PC-9 (cell line): ENCODE data around the gene PDE3B. TPM values are rescaled to one million over a fixed set of nuclear protein-coding genes. Genes with fewer than 3 reads are reported as not detected.

Experiments
- BruUV-seq: library from RNA; stranded (reverse); fragments of 400-500 nt; replicated peaks from 2 replicates; lab custom pipeline; 2021; lab: Mats Ljungman, UMichigan
- CTCF ChIA-PET: fragments of 300-600 bp; sonication (Branson Sonifier 250); formaldehyde crosslinking; loops from one replicate; lab custom pipeline; 2022; ENCODE audit warnings: antibody characterized with exemption; lab: Charles Lee
- POLR2A ChIA-PET: fragments of 300-600 bp; sonication (Branson Sonifier 250); formaldehyde crosslinking; loops from one replicate; lab custom pipeline; 2022; ENCODE audit warnings: antibody characterized with exemption; ENCODE audit not compliant: unreplicated experiment; lab: Charles Lee
- DNase-seq, 2 experiments: peaks; one replicate each; pipeline versions ENCODE4 v3.0.0 to v3.0.0-alpha.2; 2015 to 2022; ENCODE audit warnings: mixed read lengths in 1 of 2
- H2AFZ ChIP-seq: fragments of 200-600 bp; sonication (generic); 2 replicates; pipeline ENCODE4 v1.8.1; 2017; ENCODE audit warnings: antibody characterized with exemption
- H3F3A ChIP-seq: fragments of 200-600 bp; sonication (generic); 2 replicates; pipeline ENCODE4 v1.8.1; 2017; ENCODE audit warnings: antibody characterized with exemption, mild to moderate bottlenecking, low read depth; ENCODE audit not compliant: insufficient read depth
- H3K27ac ChIP-seq: fragments of 200-600 bp; sonication (generic); 2 replicates; pipeline ENCODE4 v1.6.1; 2016; ENCODE audit warnings: mixed run types
- H3K27me3 ChIP-seq: fragments of 200-600 bp; sonication (generic); 2 replicates; pipeline ENCODE4 v1.6.1; 2016; ENCODE audit warnings: low read depth, mixed run types; ENCODE audit not compliant: insufficient read depth
- H3K36me3 ChIP-seq: fragments of 200-600 bp; sonication (generic); 2 replicates; pipeline ENCODE4 v1.6.1; 2016; ENCODE audit warnings: low read depth, mixed run types
- H3K4me1 ChIP-seq: fragments of 200-600 bp; sonication (generic); replicated peaks from 2 replicates; pipeline ENCODE4 v1.6.1; 2016; ENCODE audit warnings: mixed run types; ENCODE audit not compliant: insufficient read depth
- H3K4me2 ChIP-seq: fragments of 200-600 bp; sonication (generic); 2 replicates; pipeline ENCODE4 v1.6.1; 2017; ENCODE audit warnings: mixed run types
- H3K4me3 ChIP-seq: fragments of 200-600 bp; sonication (generic); 2 replicates; pipeline ENCODE4 v1.6.1; 2016; ENCODE audit warnings: mixed run types
- H3K79me2 ChIP-seq: fragments of 200-600 bp; sonication (generic); 2 replicates; pipeline ENCODE4 v1.6.1; 2017; ENCODE audit warnings: low read depth, mixed run types
- H3K9me2 ChIP-seq: fragments of 200-600 bp; sonication (generic); 2 replicates; pipeline ENCODE4 v1.8.1; 2017; ENCODE audit warnings: mild to moderate bottlenecking; ENCODE audit not compliant: insufficient read depth
- H3K9me3 ChIP-seq: fragments of 200-600 bp; sonication (generic); 2 replicates; pipeline ENCODE4 v1.8.1; 2016; ENCODE audit warnings: low read depth; ENCODE audit not compliant: insufficient read depth
- H4K20me1 ChIP-seq: fragments of 200-600 bp; sonication (generic); 2 replicates; pipeline ENCODE4 v1.8.1; 2017; ENCODE audit not compliant: insufficient read depth
- EZH2 ChIP-seq: fragments of 200-600 bp; sonication (generic); IDR thresholded peaks from 2 replicates; pipeline ENCODE4 v1.8.0; 2017; ENCODE audit warnings: antibody characterized with exemption, low read depth
- intact Hi-C: fragments of 100-400 bp; cut with micrococcal nuclease; formaldehyde crosslinking; loops from one replicate; pipeline ENCODE4 v1.10.0; 2022; ENCODE audit not compliant: unreplicated experiment
- total RNA-seq: library from RNA; stranded (reverse); gene quantifications from 2 replicates; pipeline ENCODE4 v1.2.3, GENCODE V29; 2021
- TF ChIP-seq, protein P1 (sequence below): fragments of 200-600 bp; sonication (generic); conservative IDR thresholded peaks from 2 replicates; pipeline ENCODE4 v1.6.1; 2017; ENCODE audit warnings: mixed run types, antibody characterized with exemption, mild to moderate bottlenecking, moderate library complexity

PDE3B gene
- total RNA-seq, 1 experiment from 2014 or later, result not detected

DNA sequence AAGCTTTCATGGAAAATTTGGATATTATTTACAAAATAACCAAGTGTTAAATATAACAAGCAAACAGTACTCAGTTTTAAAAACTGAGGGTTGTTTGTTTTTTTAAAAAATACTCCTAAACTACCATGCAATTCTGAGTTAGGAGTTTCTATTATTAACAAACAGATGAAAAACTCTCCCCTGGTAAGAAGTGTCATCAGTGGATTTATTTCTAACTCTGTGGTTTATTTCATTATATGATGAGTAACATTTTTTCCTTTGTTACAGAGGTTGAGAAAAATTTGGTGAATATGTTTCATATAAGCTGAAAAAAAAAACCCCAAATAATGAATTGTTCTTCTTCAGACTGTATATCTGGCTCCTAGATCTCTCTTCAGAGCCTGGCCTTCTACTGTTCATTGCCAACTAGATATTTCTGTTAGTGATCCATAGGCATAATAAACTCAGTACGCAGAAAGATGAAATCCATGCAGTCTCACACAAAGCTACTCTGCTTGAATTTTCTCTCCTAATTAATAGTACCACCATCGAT lies 29.4 kb upstream of the PDE3B start:
- no peak for DNase-seq
- Histone ChIP-seq H3K9me2 (no peaks in the 10 kb centered on the region), H3K9me3 (no peaks in the 10 kb centered on the region), H3K36me3 (no peaks in the 10 kb centered on the region), H2AFZ (no peak overlapping the region), H3K4me2 (no peak overlapping the region), H3F3A (no peaks in the 10 kb centered on the region), H3K27me3 (no peaks in the 10 kb centered on the region), H3K4me3 (no peak overlapping the region), H4K20me1 (no peaks in the 10 kb centered on the region), H3K27ac (no peak overlapping the region), H3K79me2 (no peaks in the 10 kb centered on the region), H3K4me1 (no peaks in the 10 kb centered on the region)
- ChIA-PET POLR2A (no interaction called here), CTCF (no interaction called here)
- BruUV-seq, result no TSS peak
- intact Hi-C loops, result no loop called here
- TF ChIP-seq, protein P1, sequence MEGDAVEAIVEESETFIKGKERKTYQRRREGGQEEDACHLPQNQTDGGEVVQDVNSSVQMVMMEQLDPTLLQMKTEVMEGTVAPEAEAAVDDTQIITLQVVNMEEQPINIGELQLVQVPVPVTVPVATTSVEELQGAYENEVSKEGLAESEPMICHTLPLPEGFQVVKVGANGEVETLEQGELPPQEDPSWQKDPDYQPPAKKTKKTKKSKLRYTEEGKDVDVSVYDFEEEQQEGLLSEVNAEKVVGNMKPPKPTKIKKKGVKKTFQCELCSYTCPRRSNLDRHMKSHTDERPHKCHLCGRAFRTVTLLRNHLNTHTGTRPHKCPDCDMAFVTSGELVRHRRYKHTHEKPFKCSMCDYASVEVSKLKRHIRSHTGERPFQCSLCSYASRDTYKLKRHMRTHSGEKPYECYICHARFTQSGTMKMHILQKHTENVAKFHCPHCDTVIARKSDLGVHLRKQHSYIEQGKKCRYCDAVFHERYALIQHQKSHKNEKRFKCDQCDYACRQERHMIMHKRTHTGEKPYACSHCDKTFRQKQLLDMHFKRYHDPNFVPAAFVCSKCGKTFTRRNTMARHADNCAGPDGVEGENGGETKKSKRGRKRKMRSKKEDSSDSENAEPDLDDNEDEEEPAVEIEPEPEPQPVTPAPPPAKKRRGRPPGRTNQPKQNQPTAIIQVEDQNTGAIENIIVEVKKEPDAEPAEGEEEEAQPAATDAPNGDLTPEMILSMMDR, result no peak
- no peak for TF ChIP-seq EZH2

DNA sequence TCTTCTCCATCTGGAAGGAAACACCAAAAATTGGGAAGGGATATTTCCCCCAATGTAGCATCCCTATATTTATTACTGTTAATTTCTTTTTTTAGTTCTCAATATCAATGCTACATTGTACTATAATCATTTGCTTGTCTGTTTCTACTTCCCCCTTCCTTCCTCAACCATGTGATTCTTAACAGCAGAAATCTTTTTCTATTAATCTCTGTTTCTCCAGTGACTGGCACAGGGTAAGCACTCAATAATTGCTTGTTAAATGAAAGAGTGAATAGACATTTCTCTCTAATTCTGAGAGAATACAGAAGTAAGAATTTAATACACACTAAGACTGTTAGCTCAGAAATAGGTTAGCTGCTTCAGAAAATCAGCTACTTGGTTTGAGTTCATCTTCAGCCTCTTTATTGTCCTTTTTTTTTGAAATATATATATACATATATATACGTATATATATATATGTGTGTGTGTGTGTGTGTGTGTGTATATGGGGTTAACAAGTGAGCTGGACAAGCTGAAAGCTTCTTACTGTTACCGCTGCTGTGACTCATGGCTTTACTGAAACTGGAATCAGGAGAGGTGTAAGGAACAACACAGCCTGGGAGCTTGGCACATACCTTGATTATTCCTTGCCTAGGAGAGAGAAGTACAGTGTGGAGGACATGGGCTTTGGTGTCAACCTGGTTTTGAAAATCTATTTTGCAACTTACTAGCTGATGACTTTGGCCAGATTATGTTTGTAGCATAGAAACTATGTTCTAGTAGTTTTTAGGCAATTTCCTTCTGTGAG lies 26.2 kb upstream of the PDE3B start:
- Histone ChIP-seq H3K4me2 (no peak overlapping the region), H3K27me3 (no peaks in the 10 kb centered on the region), H3K27ac (no peak overlapping the region), H3K9me2 (no peaks in the 10 kb centered on the region), H3K4me3 (no peak overlapping the region), H3K4me1 (no peaks in the 10 kb centered on the region), H2AFZ (no peak overlapping the region), H3K9me3 (no peaks in the 10 kb centered on the region), H3K79me2 (no peaks in the 10 kb centered on the region), H3K36me3 (no peaks in the 10 kb centered on the region), H3F3A (no peaks in the 10 kb centered on the region), H4K20me1 (no peaks in the 10 kb centered on the region)
- ChIA-PET POLR2A (no interaction called here), CTCF (no interaction called here)
- no peak for TF ChIP-seq EZH2
- TF ChIP-seq, protein P1, result no peak
- no peak for DNase-seq
- BruUV-seq, result no TSS peak
- intact Hi-C loops, result no loop called here

DNA sequence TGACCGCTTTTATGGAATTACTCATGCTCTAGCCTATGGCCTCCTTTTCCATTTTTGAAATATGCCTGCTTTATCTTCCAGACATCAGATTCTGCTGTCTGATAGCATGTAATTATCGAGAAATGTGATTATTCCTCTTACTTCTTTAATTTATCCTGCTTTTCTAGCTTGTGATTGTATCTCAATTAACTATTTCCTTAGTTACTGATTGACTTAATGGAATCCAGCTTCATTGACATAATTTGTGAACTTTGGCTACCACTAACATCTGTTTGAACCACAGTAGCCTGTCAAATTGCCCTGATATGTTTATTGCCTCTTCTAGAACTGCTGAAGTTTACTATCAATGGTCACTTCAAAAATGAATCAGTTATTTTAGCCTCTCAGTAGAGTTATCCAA lies 25.5 kb upstream of the PDE3B start:
- Histone ChIP-seq H3F3A (no peaks in the 10 kb centered on the region), H3K9me3 (no peaks in the 10 kb centered on the region), H3K4me3 (no peak overlapping the region), H3K27ac (no peak overlapping the region), H3K4me2 (no peak overlapping the region), H4K20me1 (no peaks in the 10 kb centered on the region), H2AFZ (no peak overlapping the region), H3K79me2 (no peaks in the 10 kb centered on the region), H3K36me3 (no peaks in the 10 kb centered on the region), H3K4me1 (no peaks in the 10 kb centered on the region), H3K27me3 (no peaks in the 10 kb centered on the region), H3K9me2 (no peaks in the 10 kb centered on the region)
- intact Hi-C loops, result no loop called here
- POLR2A ChIA-PET, result no interaction called here
- BruUV-seq, result no TSS peak
- TF ChIP-seq, protein P1, result no peak
- no peak for TF ChIP-seq EZH2
- CTCF ChIA-PET, result no interaction called here
- DNase-seq, result no peak
